Natural killer cell (primary cell): ENCODE measurements around the gene OR13C4. TPM values are rescaled to one million over a fixed set of nuclear protein-coding genes. Genes with fewer than 3 reads are reported as not detected.

Experiments
- ATAC-seq, 3 donors: fragments of 150-1000 bp in 2 of 3; fragments of 200-7000 bp in 1 of 3; cut with Tn5 transposase; 1 replicate in 1 of 3; 2 replicates in 2 of 3; pipeline ENCODE4 v1.10.0; 2021; ENCODE audit warnings: mild to moderate bottlenecking in 2 of 3, moderate library complexity in 2 of 3
- DNase-seq, 2 donors: peaks; one replicate each; pipeline versions ENCODE4 v3.0.0 to v3.0.0-alpha.2; 2013 to 2021; ENCODE audit warnings: mixed read lengths in 1 of 2
- H3K27ac ChIP-seq: one replicate; pipeline ENCODE4 v1.5.1; 2013; ENCODE audit warnings: mild to moderate bottlenecking, low read length
- H3K27me3 ChIP-seq: one replicate; pipeline ENCODE4 v1.6.1; 2013; ENCODE audit warnings: low read length; ENCODE audit not compliant: control insufficient read depth, insufficient read depth
- H3K36me3 ChIP-seq: one replicate; pipeline ENCODE4 v1.6.1; 2013; ENCODE audit warnings: low read length; ENCODE audit not compliant: control insufficient read depth, insufficient read depth
- H3K4me1 ChIP-seq: one replicate; pipeline ENCODE4 v1.6.1; 2013; ENCODE audit warnings: low read length; ENCODE audit not compliant: control insufficient read depth, insufficient read depth
- H3K4me3 ChIP-seq: one replicate; pipeline ENCODE4 v1.5.1; 2013; ENCODE audit warnings: low read length
- H3K9me3 ChIP-seq: one replicate; pipeline ENCODE4 v1.6.1; 2013; ENCODE audit warnings: low read length; ENCODE audit not compliant: control insufficient read depth, insufficient read depth
- H3K27ac Mint-ChIP-seq, 2 donors: one replicate each; pipeline ENCODE4 v1.8.0; 2022; ENCODE audit warnings: mild to moderate bottlenecking in 2 of 2, mixed read lengths in 2 of 2, moderate library complexity in 1 of 2
- H3K27me3 Mint-ChIP-seq, 2 donors: one replicate each; pipeline ENCODE4 v1.8.0; 2022; ENCODE audit warnings: low read depth in 2 of 2, mixed read lengths in 2 of 2
- H3K36me3 Mint-ChIP-seq: one replicate; pipeline ENCODE4 v1.8.0; 2022; ENCODE audit warnings: mixed read lengths
- H3K4me1 Mint-ChIP-seq, 2 donors: one replicate each; pipeline ENCODE4 v1.8.0; 2022; ENCODE audit warnings: mixed read lengths in 2 of 2
- H3K4me3 Mint-ChIP-seq: one replicate; pipeline ENCODE4 v1.8.0; 2022; ENCODE audit warnings: mild to moderate bottlenecking, moderate library complexity, mixed read lengths
- H3K9me3 Mint-ChIP-seq, 2 donors: one replicate each; pipeline ENCODE4 v1.8.0; 2022; ENCODE audit warnings: mixed read lengths in 2 of 2
- WGBS: methylation state at CpG from one replicate; pipeline ENCODE4 v1.1.7; 2013; ENCODE audit warnings: missing lambda C conversion rate; ENCODE audit not compliant: insufficient coverage; 5-methylcytosine and 5-hydroxymethylcytosine counted together
- intact Hi-C: fragments of 100-400 bp; cut with micrococcal nuclease; formaldehyde crosslinking; loops from one replicate; pipeline ENCODE4 v1.14.2; 2022
- total RNA-seq, 4 donors: library from RNA; stranded (reverse); fragments of 120-200 nt in 1 of 4; gene quantifications; one replicate each; pipeline versions ENCODE4 v1.2.3 to v1.2.4, GENCODE V29; 2013 to 2022
- TF ChIP-seq, protein P1 (sequence below): fragments of 200-600 bp; IDR thresholded peaks from one replicate; pipeline ENCODE4 v1.8.0; 2022; ENCODE audit warnings: antibody characterized with exemption

OR13C4 gene
- total RNA-seq, 3 donors from 2014 or later (not counting 1 experiment from before 2014, with no cell fraction given), result not detected

GRCh38 chr9:104494808-104495207 lies 32.2 kb downstream of the OR13C4 start:
- TF ChIP-seq, protein P1, sequence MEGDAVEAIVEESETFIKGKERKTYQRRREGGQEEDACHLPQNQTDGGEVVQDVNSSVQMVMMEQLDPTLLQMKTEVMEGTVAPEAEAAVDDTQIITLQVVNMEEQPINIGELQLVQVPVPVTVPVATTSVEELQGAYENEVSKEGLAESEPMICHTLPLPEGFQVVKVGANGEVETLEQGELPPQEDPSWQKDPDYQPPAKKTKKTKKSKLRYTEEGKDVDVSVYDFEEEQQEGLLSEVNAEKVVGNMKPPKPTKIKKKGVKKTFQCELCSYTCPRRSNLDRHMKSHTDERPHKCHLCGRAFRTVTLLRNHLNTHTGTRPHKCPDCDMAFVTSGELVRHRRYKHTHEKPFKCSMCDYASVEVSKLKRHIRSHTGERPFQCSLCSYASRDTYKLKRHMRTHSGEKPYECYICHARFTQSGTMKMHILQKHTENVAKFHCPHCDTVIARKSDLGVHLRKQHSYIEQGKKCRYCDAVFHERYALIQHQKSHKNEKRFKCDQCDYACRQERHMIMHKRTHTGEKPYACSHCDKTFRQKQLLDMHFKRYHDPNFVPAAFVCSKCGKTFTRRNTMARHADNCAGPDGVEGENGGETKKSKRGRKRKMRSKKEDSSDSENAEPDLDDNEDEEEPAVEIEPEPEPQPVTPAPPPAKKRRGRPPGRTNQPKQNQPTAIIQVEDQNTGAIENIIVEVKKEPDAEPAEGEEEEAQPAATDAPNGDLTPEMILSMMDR, result no peak
- DNase-seq (no peak), ATAC-seq (no peak)
- Histone ChIP-seq H3K4me3 (no peak overlapping the region), H3K9me3 (no peaks in the 10 kb centered on the region), H3K36me3 (no peaks in the 10 kb centered on the region), H3K27ac (no peak overlapping the region), H3K4me1 (no peaks in the 10 kb centered on the region), H3K27me3 (no peaks in the 10 kb centered on the region)
- WGBS, result 20% methylated on average over 1 of the region's 3 CpGs
- intact Hi-C loops, result no loop called here
- H3K27ac Mint-ChIP-seq, result no peak overlapping the region
- peaks cover 0 to 2% of the 10 kb centered on the region in 2 donors for H3K9me3 Mint-ChIP-seq
- H3K36me3 Mint-ChIP-seq, result no peaks in the 10 kb centered on the region
- no peaks in the 10 kb centered on the region for H3K27me3 Mint-ChIP-seq
- no peaks in the 10 kb centered on the region for H3K4me1 Mint-ChIP-seq
- H3K4me3 Mint-ChIP-seq, result no peak overlapping the region

- DNase-seq, result no peak
- Mint-ChIP-seq H3K27me3 (no peaks in the 10 kb centered on the region), H3K27ac (no peak overlapping the region), H3K9me3 (peaks cover 0 to 5% of the 10 kb centered on the region in 2 donors), H3K4me3 (no peak overlapping the region), H3K4me1 (no peaks in the 10 kb centered on the region), H3K36me3 (no peaks in the 10 kb centered on the region)
- Histone ChIP-seq H3K4me3 (no peak overlapping the region), H3K36me3 (no peaks in the 10 kb centered on the region), H3K27me3 (no peaks in the 10 kb centered on the region), H3K27ac (no peak overlapping the region), H3K9me3 (no peaks in the 10 kb centered on the region), H3K4me1 (no peaks in the 10 kb centered on the region)
- no peak for ATAC-seq
- intact Hi-C loops, result no loop called here
- TF ChIP-seq, protein P1, result no peak
- WGBS, result 92% methylated on average over 2 of the region's 2 CpGs
Observed at GRCh38 chr9:104485014-104485413, 42.0 kb downstream of the OR13C4 start.

- H3K36me3 Mint-ChIP-seq, result no peaks in the 10 kb centered on the region
- intact Hi-C loops, result no loop called here
- Histone ChIP-seq H3K27ac (no peak overlapping the region), H3K27me3 (no peaks in the 10 kb centered on the region), H3K36me3 (no peaks in the 10 kb centered on the region), H3K4me3 (no peak overlapping the region), H3K4me1 (no peaks in the 10 kb centered on the region), H3K9me3 (no peaks in the 10 kb centered on the region)
- no peaks in the 10 kb centered on the region for H3K4me1 Mint-ChIP-seq
- H3K27ac Mint-ChIP-seq, result no peak overlapping the region
- peaks cover 0 to 10% of the 10 kb centered on the region in 2 donors for H3K9me3 Mint-ChIP-seq
- TF ChIP-seq, protein P1, result no peak
- H3K27me3 Mint-ChIP-seq, result no peaks in the 10 kb centered on the region
- no peak for DNase-seq
- no peak for ATAC-seq
- no peak overlapping the region for H3K4me3 Mint-ChIP-seq
- 89% methylated on average over 3 of the region's 5 CpGs for WGBS
Observed at GRCh38 chr9:104482921-104483570, 44.0 kb downstream of the OR13C4 start.

Other genes starting within 250 kb of the OR13C4 start
- gene OR13F1, start 22.9 kb downstream of the OR13C4 start, total RNA-seq, result not detected
- not detected for gene OR13C3, start 9.6 kb upstream of the OR13C4 start, total RNA-seq
- gene OR13C8, start 42.0 kb upstream of the OR13C4 start, total RNA-seq, result not detected
- gene OR13C5, start 72.2 kb upstream of the OR13C4 start, total RNA-seq, result not detected
- gene OR13C2, start 78.4 kb upstream of the OR13C4 start, total RNA-seq, result not detected
- gene OR13C9, start 91.0 kb upstream of the OR13C4 start, total RNA-seq, result not detected
- gene OR13D1, start 167.3 kb upstream of the OR13C4 start, total RNA-seq, result not detected
- gene NIPSNAP3A, start 220.5 kb upstream of the OR13C4 start, total RNA-seq, result 10 to 100 TPM in 1 of 3 donors, 1 to 10 TPM in 2; 9.0 to 11.2 (median 9.8) TPM
- gene NIPSNAP3B, start 236.9 kb upstream of the OR13C4 start, total RNA-seq, result 1 to 10 TPM in 1 of 3 donors, under 1 TPM in 2; 0.78 to 1.1 (median 0.79) TPM